HG02588 (cell line): ENCODE data around the gene NAALADL1.
A peak's percentile ranks its signal among the peaks of the same experiment; 100 is the strongest.

Experiments used
- ATAC-seq: cut with Tn5 transposase; IDR thresholded peaks from one replicate; pipeline ENCODE4 v1.9.1; 2021; ENCODE audit warnings: mild to moderate bottlenecking, moderate library complexity; ENCODE audit not compliant: unreplicated experiment

Gene NAALADL1

DNA sequence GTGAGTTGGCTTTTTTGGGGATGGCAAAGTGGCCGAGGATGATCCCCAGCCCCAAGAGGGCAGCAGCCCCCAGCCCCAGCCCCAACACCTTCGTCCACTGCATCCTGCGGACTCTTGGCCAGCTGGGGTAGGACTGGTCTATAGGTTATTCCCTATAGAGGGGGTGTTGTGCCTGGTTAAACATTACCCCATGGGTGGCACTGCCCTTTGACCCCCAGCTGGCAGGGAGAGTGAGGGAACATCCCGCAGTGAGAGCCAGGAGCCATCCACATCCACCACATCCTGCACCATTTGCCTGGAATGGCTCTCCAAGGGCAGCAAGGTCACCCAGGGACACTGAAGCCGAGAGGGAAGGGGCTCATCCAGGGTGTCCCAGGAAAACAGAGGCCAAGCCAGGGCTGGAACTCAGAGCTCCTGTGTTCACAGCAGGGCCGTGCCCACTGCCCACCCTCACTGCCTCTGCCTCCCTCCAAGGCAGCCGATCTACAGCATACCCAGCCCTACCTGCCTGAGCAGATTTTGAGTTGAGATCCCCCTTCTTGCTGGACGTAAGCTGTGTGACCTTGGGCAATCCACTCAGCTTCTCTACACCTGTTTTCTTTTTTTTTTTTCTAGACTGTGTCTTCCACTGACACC, at the start of gene NAALADL1:
TSS of gene NAALADL1 (minus strand) at position 135 of the 636 bp plus-strand sequence. CDS start at position 103, 32 bp downstream.
- no peak for ATAC-seq

DNA sequence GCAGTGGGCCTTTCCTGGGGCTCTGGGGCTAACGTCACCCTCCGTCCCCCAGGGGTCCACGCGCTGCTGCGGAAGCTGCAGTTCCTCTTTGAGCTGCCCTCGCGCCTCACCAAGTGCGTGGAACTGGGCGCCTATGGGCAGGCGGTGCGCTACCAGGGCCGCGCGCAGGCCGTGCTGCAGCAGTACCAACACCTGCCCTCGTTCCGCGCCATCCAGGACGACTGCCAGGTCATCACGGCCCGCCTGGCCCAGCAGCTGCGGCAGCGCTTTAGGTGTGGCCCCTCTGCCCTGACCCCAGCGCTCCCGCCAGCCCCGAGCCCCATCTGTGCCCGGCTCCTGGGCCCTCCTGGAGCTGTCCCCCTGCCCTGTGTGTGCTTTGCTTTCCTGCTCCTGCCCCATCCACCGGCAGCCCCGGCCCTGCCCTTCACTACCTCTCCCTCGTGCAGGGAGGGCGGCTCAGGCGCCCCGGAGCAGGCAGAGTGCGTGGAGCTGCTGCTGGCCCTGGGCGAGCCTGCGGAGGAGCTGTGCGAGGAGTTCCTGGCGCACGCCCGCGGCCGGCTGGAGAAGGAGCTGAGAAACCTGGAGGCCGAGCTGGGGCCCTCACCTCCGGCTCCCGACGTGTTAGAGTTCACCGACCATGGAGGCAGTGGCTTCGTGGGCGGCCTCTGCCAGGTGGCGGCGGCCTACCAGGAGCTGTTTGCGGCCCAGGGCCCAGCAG, 49.6 kb upstream of the NAALADL1 start:
- no peak for ATAC-seq

DNA sequence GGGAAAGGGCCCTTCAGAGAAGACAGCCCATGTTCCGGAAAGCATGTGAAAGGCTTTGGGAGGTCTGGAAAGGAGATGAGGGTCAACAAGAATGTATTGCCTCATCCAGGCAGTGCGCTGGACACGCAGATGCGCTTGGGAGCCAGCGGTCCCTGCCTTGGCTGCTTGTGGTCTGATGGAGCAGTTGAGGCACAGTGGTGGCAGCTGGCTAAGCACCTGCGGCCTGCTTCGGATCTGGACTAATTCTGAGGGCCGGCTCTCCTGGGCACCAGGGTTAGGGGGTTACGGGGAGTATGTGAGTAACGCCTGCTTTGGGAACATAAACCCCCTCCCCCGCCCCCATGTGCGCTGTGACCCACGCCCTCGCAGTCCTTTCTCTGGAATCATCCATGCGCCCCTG, 48.7 kb upstream of the NAALADL1 start:
- ATAC-seq, result no peak

DNA sequence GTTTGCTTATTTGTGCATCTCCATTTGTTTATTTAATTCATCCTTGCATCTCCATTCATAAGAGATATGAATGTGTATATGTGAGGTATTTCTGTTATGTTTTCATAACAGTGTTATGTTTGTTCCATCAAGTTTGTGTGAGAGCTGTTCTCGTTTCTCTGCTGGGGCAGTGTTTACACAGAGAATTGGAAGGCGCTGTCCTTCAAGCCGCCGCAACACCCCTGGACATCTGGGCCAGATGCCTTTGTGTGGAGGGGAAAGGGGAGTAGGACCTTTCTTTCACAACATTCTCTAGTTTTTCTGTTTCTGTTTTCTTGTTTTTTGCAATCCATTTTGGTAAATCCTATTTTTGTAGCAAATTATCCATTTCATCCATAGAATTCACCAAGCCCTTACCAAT, 46.3 kb upstream of the NAALADL1 start:
- no peak for ATAC-seq

GRCh38 chr11:65103476-65103875, 45.1 kb upstream of the NAALADL1 start:
- ATAC-seq, result no peak

DNA sequence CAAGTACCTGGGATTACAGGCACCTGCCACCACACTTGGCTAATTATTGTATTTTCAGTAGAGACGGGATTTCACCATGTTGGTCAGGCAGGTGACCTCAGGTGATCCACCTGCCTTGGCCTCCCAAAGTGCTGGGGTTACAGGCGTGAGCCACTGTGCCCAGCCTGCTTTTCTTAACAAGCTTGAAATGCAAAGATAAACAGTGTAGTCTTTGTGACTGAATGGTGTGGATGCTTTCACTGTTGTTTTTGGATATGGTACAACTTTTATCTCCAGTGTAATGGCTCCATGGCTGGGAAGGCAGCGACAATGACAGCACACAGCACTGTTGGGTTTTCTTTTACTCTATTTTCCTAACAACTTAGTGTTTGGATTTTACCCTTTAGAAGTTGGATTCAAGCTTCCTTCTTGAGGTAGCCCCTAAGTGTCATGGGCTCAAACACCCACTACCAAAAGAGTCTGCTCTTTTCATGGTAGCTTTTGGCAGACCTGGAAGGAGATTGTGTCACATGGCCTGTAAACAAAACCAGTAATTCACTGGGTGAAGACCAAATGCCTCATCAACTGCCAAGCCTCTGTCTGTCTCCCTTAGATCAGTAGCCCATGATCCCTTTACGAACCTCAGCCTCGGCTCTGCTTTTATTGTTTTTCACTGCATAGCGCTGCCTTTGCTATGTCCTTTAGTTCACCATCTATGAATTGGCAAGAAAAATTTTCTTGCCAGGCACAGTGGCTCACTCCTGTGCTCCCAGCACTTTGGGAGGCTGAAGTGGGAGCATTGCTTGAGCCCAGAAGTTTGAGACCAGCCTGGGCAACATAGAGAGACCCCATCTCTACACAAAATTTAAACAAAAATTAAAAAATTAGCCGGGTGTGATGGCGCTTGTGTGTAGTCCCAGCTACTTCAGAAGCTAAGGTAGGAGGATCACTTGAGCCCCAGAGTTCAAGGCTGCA, 44.1 kb upstream of the NAALADL1 start:
- no peak for ATAC-seq

- no peak for ATAC-seq
Measured at GRCh38 chr11:65100674-65101350, 42.5 kb upstream of the NAALADL1 start.

DNA sequence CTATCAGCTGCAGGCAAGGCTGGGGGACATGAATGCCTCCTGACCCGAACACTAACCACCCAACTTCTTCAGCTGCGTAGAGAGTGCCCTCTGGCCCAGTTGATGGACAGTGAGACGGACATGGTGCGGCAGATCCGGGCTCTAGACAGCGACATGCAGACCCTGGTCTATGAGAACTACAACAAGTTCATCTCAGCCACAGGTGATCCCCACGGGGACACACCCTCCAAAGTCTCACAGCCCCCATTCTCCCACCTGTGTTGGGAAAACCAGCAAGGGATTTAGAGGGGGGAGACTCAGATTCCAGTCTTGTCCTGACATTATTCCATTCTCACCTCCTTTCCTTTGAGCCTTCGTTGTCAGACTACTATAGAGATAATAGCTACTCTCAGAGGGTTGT, 38.6 kb upstream of the NAALADL1 start:
- no peak for ATAC-seq

GRCh38 chr11:65095974-65096806, 37.8 kb upstream of the NAALADL1 start, which contains the start of gene VPS51:
Gene VPS51 (plus strand): TSS chr11:65096214. CDS start chr11:65096251, 37 bp downstream.
- peak; percentile 74 for ATAC-seq

GRCh38 chr11:65095427-65095826, 37.1 kb upstream of the NAALADL1 start:
- no peak for ATAC-seq

DNA sequence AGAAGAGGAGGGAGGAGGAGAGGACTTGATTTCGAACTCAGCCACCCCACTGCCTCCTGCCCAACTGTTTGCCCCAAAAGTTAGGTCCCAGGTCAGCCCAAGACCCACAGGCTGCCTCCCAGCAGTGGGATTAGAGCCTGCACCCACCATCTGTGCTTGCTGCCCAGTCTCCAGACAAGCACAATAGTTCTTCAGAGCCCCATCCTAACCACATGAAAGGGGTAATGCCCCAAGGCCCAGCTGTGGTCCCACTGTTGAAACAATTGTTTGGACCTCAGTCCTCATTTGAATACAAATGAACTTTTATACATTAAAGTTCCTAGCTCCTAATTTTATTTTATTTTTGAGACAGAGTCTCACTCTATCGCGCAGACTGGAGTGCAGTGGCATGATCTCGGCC, 32.3 kb upstream of the NAALADL1 start:
- ATAC-seq, result no peak

GRCh38 chr11:65089621-65090020, 31.3 kb upstream of the NAALADL1 start:
- ATAC-seq, result no peak

DNA sequence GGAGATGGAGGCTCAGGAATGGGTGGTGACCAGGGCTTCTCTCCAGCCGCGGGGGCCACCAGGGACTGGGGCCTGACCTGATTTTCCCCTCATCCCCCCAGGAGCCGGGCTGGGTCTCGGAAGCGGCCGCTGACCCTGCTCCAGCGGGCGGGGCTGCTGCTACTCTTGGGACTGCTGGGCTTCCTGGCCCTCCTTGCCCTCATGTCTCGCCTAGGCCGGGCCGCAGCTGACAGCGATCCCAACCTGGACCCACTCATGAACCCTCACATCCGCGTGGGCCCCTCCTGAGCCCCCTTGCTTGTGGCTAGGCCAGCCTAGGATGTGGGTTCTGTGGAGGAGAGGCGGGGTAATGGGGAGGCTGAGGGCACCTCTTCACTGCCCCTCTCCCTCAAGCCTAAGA, 29.5 kb upstream of the NAALADL1 start:
- no peak for ATAC-seq

DNA sequence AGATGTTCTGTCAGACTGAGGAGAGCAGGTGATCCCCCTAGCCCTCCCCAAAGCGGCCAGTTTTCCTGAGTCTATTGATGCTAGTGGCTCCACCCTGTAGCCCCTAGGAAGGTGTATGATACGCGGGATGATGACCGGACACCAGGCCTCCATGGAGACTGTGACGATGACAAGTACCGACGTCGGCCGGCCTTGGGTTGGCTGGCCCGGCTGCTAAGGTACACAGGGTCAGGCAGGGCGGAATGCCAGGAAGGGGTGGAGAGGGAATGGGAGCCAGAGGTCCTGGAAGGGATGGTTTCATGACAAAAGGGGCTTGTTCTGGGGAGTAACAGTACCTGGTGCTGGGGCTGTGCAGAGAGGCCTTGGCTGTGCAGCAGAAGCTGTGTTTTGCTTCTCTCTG, 28.9 kb upstream of the NAALADL1 start:
- no peak for ATAC-seq

- no peak for ATAC-seq
Measured at GRCh38 chr11:65086809-65087208, 28.5 kb upstream of the NAALADL1 start.

- ATAC-seq, result no peak
Measured at GRCh38 chr11:65085446-65085845, 27.1 kb upstream of the NAALADL1 start.

- ATAC-seq, result no peak
Measured at GRCh38 chr11:65084598-65085375, 26.4 kb upstream of the NAALADL1 start.

DNA sequence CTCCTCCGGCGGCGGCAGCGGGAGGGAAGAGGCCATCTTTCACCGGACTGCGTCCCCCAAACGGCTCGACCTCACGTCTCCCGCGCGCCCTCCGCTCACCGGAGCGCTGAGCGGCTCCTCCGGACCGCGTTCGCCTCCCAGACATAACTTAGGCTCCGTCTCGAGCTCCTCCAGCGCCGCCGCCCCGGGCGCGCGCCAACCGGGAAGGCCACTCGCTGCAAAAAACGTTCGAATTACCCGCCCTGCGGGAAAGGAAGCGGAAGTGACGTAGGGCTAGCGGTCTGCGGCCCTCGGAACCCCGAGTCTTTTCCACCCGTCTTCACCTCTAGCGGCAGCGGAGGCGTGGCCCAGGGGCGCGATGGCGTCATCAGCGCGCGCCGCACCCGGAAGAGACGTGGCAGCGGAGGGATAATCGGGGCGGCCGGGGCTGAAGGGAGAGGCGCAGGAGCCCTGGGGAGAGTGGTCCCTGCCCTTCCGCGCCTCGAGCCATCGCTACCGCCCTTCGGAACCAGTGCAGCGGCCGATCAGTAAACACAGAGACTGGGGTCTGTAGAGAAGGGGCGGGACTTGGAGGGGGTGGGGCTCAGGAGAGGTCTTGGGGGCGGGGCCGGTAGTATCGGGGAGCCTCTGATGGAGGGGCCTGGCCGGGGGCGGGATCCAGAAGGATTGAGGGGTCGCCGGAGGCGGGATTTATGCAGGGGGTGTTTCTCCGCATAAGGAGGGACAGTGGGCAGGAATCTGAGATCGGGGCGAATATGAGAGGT, 25.7 kb upstream of the NAALADL1 start, which contains the start of the genes CDCA5 and ZFPL1:
TSS of gene CDCA5 (minus strand) at position 207 of the 764 bp plus-strand sequence. CDS start at position 145, 62 bp downstream.
TSS of gene ZFPL1 (plus strand) at position 389 of the 764 bp plus-strand sequence. CDS start 477 bp downstream, outside the sequence.
- peak; percentile 80 for ATAC-seq
